Measurements from ENCODE around the gene GRM8.
A peak's percentile ranks its signal among the peaks of the same experiment; 100 is the strongest.

GRM8 gene

GRCh38 chr7:127230192-127230925 lies 22.4 kb downstream of the GRM8 start:
- DNase-seq, result no peak

DNA sequence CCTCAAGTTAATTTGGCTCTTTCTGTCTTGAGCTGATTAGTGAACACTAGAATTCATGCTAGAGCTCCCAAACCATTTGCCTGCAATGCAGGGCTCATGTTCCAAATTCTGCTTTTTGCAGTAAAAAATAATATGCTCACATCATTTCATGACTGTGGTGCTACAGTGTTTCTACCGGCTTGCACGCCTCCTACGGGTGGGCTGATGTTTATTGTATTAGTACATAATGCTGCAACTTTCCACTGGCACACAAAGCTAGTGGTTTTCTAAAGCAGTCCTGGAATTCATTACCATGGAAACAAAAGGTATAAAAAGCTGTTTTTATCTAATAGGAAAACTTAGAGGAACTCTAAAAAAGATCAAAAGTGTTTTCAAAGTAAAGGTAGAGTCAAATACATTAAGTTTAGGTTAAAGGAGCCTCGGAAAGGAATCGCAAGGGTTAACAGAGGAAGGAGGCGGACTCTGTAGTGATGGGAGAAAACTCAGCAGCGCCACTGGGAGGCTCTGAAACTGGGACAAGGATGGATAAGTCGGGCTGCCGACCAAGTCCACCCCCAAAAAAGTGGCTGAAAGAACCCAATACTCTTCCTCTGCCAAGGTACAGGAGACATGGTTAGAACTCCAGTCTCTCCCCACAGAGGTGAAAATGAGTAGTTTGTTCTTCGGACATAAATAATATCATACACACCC lies 25.9 kb downstream of the GRM8 start:
- no peak for DNase-seq

DNA sequence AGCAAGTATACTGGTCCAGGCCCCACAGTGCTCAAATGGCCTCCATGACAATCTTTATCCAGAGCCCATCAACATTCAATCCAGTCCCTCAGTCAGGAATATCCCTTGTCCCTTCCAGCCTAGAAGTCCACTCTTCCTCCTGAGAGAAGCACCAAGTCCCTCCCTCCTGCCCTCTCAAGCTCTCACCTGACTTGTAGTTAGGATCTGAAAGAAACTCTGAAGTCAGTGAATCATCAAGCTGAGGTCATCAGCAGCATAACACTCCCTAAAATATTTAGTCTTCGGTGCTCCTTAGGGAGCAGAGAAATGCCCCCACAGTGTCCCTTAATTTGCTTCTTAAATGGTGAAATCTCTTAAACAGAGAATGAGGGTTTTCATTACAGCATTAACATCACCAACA lies 31.0 kb downstream of the GRM8 start:
- DNase-seq, result no peak

GRCh38 chr7:127214956-127215718 lies 37.6 kb downstream of the GRM8 start:
- no peak for DNase-seq

DNA sequence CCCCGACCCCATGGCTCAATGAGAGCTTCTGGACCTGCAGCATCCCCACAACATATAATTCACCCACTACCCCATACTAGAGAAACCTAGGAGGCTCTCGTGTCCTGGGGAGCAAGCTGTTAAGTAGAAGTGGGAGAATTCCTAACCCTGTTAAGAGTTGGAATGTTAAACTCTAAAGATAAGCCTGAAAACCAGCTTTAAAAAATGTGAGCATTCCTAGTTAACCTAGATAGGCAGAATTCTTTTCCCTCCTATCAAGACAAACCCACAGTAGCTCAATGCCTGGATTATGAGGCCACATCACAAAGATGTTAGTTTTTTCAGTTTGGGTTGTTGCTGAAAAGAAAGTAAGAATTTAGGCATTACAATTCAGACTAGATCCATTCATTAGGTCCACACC lies 42.9 kb downstream of the GRM8 start:
- DNase-seq, result no peak

DNA sequence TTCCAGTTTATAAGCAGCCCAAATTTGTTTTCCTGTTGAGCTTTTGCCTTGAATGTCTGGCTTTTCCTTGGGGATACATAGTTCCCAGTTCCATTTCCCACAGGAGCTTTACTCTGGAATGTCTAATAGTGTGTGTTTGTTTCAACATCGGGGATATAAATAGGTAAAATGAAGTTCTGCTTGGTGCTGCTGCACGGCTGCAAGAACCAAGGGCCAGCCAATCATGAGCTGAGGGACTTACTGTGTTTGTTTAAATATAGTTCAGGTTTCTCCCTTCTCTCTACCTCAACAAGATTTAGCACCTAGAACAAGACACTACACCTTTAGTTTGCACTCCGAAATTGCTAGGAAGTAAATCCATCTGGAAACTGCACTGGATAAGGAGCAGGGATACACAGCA lies 43.9 kb downstream of the GRM8 start:
- DNase-seq, result no peak

- DNase-seq, result no peak
Measured at GRCh38 chr7:127208351-127208750, 44.4 kb downstream of the GRM8 start.

- DNase-seq, result no peak
Measured at GRCh38 chr7:127207806-127208205, 44.9 kb downstream of the GRM8 start.

GRCh38 chr7:127207230-127207629 lies 45.5 kb downstream of the GRM8 start:
- no peak for DNase-seq

DNA sequence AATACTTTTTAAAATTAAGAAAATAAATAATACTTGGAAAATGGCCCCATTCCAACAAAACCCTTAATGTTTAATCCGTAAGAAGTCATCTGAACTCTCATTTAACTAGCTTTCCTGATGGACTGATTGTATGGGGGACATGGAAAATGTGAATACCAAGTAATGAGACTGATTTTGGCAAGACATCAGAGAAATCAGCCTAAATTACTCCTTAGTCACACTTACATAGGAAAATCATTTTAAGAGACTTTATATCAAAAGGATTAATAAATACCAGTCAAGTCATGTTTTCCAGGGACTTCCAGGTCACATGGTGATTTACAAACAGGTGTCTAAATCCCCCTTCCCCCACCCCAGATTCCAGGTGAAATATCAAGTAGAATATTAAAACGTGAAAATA lies 58.2 kb downstream of the GRM8 start:
- DNase-seq, result no peak

GRCh38 chr7:127189886-127190285 lies 62.9 kb downstream of the GRM8 start:
- peak; percentile 19 to 31 for DNase-seq

GRCh38 chr7:127189074-127189473 lies 63.7 kb downstream of the GRM8 start:
- DNase-seq, result no peak

DNA sequence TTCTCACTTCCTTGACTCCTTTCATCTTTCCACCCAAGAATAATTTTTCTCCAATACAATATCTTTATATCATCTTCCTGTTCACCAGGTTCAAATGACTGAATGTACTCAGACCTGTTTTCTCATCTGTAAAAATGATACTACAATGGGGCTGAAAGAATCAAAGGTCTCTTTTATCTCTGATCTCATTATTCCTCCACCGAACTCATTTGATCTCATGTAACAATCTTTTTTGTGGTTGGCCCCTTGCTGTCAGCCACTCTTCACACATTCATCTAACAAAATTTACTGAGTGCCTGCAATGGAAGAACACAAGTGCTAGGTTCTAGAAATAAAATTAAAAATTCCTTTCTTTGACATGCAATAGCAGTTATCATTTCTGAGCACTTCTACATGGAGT lies 65.0 kb downstream of the GRM8 start:
- DNase-seq, result no peak

DNA sequence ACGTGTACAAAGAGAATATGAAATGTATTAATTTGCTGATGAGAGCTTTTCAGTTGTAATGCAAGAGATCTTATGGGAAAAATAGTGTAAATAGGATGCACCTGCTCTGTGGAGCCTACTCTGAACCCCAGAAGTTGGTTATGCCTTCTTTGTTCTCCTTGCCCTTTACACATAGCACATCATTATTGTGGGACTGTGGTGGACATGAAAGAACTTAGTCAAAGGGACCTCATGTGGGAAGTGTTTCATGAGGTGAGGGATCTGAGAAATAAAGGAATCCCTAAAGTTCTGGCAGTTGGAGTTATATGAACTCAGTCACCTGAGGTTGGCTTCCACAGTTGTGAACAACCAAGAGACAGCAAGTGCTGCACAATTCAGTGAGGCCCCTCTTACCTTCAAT lies 66.1 kb downstream of the GRM8 start:
- DNase-seq, result no peak

DNA sequence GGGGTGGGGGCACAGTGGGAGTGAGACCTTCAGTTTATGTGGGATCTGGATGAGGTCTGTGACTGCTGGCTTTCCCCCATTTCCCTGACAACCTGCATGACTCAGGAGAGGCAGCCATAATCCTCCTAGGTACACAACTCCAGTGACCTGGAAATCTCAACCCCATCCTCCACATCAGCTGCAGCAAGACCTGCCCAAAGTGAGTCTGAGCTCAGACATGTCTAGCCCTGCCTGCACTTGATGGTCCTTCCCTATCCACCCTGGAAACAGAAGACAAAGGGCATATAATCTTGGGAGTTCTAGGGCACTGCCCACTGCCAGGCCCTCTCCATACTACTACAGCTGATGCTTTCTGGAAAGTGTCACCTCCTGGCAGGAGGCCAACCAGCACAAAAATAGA lies 75.6 kb downstream of the GRM8 start:
- DNase-seq, result no peak

DNA sequence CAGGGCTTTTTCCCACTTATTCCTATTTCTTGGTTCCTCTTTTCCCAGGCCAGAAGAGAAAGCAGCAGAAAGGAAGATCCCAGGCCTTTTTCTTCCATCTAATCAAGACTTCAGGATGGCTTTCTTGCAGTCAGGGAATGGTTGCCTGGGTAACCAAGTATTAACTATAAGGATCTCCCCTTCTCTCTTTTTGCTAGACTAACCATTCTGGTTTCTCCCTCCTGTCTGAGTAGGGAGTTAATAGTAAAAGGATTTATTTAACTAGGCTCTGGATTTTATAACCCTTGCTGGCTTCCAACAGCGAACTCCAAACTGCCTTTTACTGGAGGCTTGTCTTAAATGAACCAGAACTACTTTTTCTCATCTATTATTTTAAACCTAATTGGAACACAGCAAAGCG lies 90.4 kb downstream of the GRM8 start:
- no peak for DNase-seq

DNA sequence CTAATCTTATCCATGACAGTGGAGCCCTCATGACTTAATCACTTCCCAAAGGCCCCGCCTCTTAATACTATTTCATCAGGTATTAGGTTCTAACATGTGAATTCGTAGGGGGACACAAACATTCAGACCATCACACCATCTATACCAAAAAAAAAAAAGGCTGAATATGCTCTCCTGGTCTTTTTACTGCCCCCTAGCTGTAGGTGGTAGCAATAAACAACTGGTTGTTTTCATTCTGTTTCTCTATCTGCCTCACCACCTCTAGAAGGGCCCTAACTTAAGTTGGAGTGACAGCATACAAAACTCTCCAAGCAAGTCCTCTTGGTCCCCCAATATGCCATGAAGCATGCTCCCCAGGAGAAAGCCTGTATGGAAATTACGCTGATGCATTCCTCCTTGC lies 94.1 kb downstream of the GRM8 start:
- no peak for DNase-seq

DNA sequence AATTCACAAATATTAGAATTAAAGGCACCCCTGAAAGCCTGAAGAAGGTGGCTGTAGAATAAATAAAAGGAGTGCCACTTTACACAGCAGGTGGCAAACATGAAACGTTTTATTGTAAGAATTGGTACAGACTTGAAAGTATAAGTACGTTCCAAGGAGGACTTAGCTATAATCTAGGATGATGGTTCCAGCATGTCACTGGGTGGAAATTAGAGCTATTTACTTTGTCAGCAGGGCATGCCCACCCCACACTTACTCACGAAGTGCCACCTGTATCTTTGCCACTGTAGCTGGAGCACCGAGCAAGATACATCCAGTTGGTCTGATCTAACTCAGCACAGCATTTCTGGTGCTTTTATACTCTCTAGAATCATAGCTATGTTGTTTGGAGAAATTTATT lies 97.8 kb downstream of the GRM8 start:
- no peak for DNase-seq

- no peak for DNase-seq
Measured at GRCh38 chr7:127154101-127154500, 98.6 kb downstream of the GRM8 start.

DNA sequence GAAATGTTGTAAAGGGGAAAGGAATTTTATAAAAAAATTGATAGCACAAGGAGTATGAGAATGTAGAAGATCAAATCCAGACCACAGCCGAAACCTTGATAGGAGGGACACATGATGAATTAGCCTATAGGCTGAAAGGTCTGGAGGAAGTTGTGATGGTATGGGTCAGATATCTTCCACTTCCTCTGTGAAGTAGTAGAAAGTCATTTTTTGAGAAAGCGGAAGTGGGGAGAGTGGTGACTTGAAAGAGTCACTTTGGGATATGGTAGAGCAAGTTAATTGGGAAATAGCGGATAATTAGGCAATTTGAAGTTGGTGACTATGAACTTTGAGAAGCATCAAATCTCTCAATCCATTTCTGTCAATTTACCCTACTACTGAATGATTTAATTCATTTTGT lies 99.4 kb downstream of the GRM8 start:
- DNase-seq, result no peak

GRCh38 chr7:127152423-127152822 lies 100.3 kb downstream of the GRM8 start:
- no peak for DNase-seq

DNA sequence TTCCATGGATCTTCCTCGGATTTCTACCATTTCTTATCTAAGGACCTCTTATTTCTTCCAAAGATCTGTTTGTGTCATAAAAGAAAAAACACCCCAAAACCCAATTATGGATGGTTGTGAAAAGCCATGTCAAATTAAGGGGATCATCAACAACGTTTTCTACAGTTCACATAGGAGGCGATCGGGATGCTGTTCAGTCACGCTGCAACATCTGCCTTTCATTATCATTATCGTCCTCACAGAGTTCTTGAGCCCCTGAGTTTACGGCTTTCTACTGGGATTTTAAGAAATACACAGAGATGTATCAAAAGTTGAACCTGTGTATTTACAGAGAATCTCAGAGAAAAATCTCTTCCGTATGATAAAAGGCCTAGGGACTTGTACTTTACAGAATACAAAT lies 101.4 kb downstream of the GRM8 start:
- DNase-seq, result no peak

DNA sequence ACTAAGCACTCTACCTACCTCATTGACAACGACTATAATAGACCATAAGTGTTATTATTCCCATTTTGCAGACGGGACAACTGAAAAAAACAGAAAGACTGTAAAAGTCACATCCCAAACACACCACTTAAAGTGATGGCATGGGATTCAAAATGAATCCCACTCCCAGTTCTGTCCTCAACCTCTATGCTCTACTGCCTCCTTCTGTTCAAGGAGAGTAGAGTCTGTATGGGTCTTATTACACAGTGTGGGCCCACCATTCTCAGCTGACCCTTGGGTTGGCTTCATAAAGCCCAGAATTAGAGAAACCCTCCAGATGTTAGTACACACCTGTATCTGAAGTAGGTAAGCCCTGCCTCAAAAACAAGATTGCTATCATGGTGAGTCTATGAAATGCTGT lies 102.2 kb downstream of the GRM8 start:
- no peak for DNase-seq

All from hippocampal formation (tissue), 2 donors.